Measurements from ENCODE around the gene SECISBP2.
"Not testable (repeated sequence)": the region's sequence is repeated elsewhere in the genome, so short reads cannot be mapped to it uniquely, and the experiment has no call there.

Gene SECISBP2, protein sequence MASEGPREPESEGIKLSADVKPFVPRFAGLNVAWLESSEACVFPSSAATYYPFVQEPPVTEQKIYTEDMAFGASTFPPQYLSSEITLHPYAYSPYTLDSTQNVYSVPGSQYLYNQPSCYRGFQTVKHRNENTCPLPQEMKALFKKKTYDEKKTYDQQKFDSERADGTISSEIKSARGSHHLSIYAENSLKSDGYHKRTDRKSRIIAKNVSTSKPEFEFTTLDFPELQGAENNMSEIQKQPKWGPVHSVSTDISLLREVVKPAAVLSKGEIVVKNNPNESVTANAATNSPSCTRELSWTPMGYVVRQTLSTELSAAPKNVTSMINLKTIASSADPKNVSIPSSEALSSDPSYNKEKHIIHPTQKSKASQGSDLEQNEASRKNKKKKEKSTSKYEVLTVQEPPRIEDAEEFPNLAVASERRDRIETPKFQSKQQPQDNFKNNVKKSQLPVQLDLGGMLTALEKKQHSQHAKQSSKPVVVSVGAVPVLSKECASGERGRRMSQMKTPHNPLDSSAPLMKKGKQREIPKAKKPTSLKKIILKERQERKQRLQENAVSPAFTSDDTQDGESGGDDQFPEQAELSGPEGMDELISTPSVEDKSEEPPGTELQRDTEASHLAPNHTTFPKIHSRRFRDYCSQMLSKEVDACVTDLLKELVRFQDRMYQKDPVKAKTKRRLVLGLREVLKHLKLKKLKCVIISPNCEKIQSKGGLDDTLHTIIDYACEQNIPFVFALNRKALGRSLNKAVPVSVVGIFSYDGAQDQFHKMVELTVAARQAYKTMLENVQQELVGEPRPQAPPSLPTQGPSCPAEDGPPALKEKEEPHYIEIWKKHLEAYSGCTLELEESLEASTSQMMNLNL

GRCh38 chr9:89318123-89319014 is at the start of gene SECISBP2:
TSS of gene SECISBP2 (plus strand) at chr9:89318500. CDS start at chr9:89318577, 77 bp downstream.
- DNase-seq (ENCODE audit: low read depth) = peak; percentile 93

DNA sequence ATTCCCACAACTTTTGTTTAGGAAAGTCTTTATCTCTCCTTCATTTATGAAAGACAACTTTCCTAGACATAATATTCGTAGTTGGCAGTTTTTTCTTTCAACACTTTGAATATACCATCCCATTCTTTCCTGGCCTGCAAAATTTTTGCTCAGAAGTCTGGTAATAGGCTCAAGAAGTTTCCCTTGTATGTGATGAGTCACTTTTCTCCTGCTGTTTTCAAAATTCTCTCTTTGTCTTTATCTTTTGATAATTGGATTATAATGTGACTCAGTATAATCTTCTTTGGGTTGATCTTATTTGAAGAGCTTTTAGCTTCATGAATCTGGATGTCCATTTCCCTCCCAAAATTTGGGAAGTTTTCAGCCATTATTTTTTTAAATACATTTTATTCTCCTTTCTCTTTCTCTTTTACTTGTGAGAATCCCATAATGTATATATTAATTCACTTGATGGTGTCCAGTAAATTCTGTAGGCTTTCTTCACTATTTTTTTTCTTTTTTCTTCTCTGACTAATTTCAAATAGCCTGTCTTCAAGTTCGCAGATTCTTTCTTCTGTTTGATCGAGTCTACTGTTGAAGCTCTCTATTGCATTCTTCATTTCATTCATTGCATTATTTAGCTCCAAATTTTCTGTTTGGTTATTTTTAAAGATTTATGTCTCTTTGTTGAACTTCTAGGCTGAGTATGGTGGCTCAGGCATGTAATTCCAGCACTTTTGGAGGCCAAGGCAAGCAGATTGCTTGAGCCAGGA is 44.6 kb upstream of the SECISBP2 start:
- no peak for DNase-seq (ENCODE audit: low read depth)

GRCh38 chr9:89274838-89275237 is 43.5 kb upstream of the SECISBP2 start:
- no peak for DNase-seq (ENCODE audit: low read depth)

DNA sequence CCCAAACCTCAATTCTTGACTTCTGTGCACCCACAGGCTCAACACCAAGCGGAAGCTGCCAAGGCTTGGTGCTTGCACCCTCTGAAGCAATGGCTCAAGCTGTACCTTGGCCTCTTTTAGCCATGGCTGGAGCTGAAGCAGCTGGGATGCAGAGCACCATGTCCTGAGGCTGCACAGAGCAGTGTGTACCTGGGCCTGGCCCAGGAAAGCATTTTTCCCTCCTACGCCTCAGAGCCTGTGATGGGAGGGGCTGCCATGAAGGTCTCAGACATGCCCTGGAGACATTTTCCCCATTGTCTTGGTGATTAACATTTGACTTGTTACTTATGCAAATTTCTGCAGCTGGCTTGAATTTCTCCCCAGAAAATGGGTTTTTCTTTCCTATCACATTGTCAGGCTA is 42.3 kb upstream of the SECISBP2 start:
- DNase-seq (ENCODE audit: low read depth) = not testable (repeated sequence)

DNA sequence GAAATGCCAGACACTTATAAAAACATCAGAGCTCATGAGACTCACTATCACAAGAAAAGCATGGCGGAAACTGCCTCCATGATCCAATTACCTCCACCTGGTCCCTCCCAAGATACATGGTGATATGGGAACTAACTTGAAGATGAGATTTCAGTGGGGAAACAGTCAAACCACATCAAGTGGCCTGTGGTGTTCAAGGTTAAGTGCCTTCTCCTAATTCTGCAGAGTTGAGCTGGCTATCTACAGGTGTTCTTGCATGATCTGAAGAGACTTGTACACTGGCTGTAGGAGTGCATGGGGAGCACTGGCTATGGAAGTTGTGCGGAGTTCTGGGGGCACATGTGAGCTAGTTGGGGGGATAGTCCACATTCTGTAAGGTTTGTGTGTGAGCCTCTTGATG is 41.3 kb upstream of the SECISBP2 start:
- DNase-seq (ENCODE audit: low read depth) = no peak

DNA sequence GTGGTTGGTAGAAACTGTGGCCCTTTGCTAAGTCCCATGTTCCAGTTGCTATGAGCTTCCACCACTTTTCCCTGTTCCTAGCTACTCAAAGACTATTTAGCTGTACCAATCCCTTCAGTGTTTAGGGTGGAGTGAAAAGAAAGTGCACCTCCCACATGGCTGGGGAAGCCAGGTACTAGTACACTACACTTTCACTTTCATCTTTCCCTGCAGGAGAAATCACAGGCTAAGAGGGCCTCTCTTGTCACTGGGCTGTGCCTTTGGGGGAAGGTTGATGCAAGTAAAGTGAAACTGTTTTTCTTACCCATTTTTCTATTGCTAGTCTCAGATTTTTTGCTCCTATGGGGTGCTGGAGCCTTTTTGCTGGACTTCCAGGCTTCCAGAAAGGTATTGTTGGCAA is 40.8 kb upstream of the SECISBP2 start:
- no peak for DNase-seq (ENCODE audit: low read depth)

- DNase-seq (ENCODE audit: low read depth) = no peak
Observed at GRCh38 chr9:89278551-89278950, 39.7 kb upstream of the SECISBP2 start.

DNA sequence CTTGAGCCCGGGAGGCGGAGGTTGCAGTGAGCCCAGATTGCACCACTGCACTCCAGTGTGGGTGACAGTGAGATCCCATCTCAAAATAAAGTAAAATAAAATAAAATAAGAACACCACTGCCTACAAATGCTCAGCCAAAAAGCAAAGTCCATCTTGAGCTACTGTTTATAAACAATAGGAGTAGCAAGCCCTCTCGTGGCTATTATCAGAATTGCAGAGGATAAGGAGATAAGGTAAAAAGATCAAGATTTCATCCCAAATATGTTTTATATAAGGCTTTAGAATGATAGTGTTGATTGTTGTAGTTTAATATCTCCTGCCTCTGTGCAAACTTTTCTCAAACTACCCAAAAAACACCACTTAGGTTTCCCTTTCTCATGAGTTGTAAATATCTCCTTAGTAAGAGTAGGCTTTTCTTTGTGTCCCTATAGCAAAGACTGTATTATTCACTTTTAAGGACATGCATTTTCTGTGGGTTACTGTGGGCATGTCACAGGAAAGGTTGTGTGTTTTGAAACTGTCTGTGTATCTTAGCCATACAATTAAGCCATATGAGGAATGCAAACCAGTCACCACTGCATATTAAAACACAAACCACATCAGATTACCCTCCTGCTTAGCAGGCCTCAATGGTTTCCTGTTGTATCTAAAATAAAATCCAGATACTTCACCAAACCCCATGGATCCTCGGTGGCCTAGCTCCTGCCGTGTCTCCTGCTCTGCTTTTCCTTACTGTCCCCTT is 39.1 kb upstream of the SECISBP2 start:
- DNase-seq (ENCODE audit: low read depth) = no peak

- no peak for DNase-seq (ENCODE audit: low read depth)
Observed at GRCh38 chr9:89281106-89281505, 37.2 kb upstream of the SECISBP2 start.

DNA sequence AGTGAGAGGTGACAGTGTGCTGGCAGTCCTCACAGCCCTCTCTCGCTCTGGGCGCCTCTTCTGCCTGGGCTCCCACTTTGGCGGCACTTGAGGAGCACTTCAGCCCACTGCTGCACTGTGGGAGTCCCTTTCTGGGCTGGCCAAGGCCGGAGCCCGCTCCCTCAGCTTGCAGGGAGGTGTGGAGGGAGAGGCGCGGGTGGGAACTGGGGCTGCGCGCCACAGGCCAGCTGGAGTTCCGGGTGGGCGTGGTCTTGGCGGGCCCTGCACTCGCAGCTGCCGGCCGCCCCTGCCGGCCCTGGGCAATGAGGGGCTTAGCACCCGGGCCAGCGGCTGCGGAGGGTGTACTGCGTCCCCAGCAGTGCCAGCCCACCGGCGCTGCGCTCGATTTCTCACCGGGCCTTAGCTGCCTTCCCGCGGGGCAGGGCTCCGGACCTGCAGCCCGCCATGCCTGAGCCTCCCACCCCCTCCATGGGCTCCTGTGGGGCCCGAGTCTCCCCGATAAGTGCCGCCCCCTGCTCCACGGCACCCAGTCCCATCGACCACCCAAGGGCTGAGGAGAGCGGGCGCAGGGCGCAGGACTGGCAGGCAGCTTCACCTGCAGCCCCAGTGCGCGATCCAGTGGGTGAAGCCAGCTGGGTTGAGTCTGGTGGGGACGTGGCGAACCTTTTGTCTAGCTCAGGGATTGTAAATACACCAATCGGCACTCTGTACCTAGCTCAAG is 35.9 kb upstream of the SECISBP2 start:
- not testable (repeated sequence) for DNase-seq (ENCODE audit: low read depth)

GRCh38 chr9:89284076-89284475 is 34.2 kb upstream of the SECISBP2 start:
- DNase-seq (ENCODE audit: low read depth) = no peak

GRCh38 chr9:89291741-89292140 is 26.6 kb upstream of the SECISBP2 start:
- DNase-seq (ENCODE audit: low read depth) = no peak

- DNase-seq (ENCODE audit: low read depth) = no peak
Observed at GRCh38 chr9:89293014-89293413, 25.3 kb upstream of the SECISBP2 start.

GRCh38 chr9:89295400-89295799 is 22.9 kb upstream of the SECISBP2 start:
- no peak for DNase-seq (ENCODE audit: low read depth)

DNA sequence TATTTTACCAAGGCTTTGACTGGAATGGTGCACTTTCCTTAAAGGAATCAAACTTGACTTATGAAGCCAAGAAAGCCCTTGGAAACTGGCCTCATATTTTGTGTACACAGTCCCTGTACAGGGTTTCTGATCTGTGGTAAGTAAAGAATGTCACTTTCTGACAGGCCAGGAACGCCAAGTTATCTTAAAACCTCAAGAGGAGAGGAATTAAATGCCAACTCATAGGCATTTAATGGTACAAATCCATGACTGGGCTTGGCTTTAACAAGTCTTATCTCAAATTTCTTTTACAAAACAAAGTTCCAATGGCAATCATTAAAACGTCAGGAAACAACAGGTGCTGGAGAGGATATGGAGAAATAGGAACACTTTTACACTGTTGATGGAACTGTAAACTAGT is 16.3 kb upstream of the SECISBP2 start:
- DNase-seq (ENCODE audit: low read depth) = not testable (repeated sequence)

- no peak for DNase-seq (ENCODE audit: low read depth)
Observed at GRCh38 chr9:89304020-89304833, 14.1 kb upstream of the SECISBP2 start.

GRCh38 chr9:89304834-89305188 is 13.5 kb upstream of the SECISBP2 start:
- no peak for DNase-seq (ENCODE audit: low read depth)

DNA sequence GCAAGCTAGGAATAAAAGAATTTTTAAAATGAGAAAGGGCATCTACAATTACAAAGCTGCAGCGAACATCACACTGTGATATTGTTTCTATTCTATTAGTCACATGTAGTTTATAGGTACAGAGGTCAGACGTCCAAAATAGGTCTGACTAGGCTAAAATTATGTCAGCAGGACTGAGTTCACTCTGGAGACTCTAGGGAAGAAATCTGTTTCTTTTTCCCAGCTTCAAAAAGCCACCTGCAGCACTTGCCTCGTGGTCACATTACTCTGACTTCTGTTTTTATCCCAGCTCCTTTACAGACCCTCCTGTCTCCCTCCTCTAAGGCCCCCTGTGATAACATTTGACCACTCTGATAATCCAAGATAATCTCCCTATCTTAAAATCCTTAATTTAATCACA is 12.4 kb upstream of the SECISBP2 start:
- DNase-seq (ENCODE audit: low read depth) = no peak

- no peak for DNase-seq (ENCODE audit: low read depth)
Observed at GRCh38 chr9:89309166-89309565, 9.1 kb upstream of the SECISBP2 start.
